HCT116 (cell line): Measurements from ENCODE around the gene ABCC1. TPM values are rescaled to one million over a fixed set of nuclear protein-coding genes. Genes with fewer than 3 reads are reported as not detected.

Source experiments
- ATAC-seq: fragments of 200-7000 bp; cut with Tn5 transposase; 2 replicates; pipeline ENCODE4 v1.9.1; 2020; ENCODE audit warnings: mild to moderate bottlenecking, moderate library complexity
- BruUV-seq: library from RNA; stranded (reverse); fragments of 400-500 nt; replicated peaks from 2 replicates; lab custom pipeline; 2021; lab: Mats Ljungman, UMichigan
- CTCF ChIA-PET: fragments of 300-600 bp; sonication (Branson Sonifier 250); formaldehyde crosslinking; loops from one replicate; lab custom pipeline; 2021; ENCODE audit warnings: antibody characterized with exemption; lab: Charles Lee
- POLR2A ChIA-PET: fragments of 300-600, 350-600 bp; sonication (Branson Sonifier 250); formaldehyde crosslinking; loops from one replicate; lab custom pipeline; 2021; ENCODE audit warnings: antibody characterized with exemption; lab: Charles Lee
- RAD21 ChIA-PET, 2 experiments: fragments of 300-600 bp; sonication (Branson Sonifier 250); formaldehyde crosslinking; loops; one replicate each; lab custom pipeline; 2023; ENCODE audit warnings: low total read pairs in 2 of 2; ENCODE audit not compliant: uncharacterized antibody in 2 of 2, unreplicated experiment in 2 of 2, low non-redundant PET in 1 of 2; lab: Charles Lee
- DNase-seq: peaks from one replicate; pipeline ENCODE4 v3.0.0-alpha.2; 2010; ENCODE audit warnings: low read depth, low spot score
- H2AFZ ChIP-seq: fragments of 200-600 bp; shearing (Covaris generic), sonication (generic); 2 replicates; pipeline ENCODE4 v1.6.1; 2017; ENCODE audit warnings: low read depth, mixed run types, mixed read lengths, antibody characterized with exemption, low read length; ENCODE audit not compliant: poor library complexity, severe bottlenecking
- H3K27ac ChIP-seq: 2 replicates; pipeline ENCODE4 v1.5.1; 2012; ENCODE audit warnings: low read depth, low read length
- H3K27me3 ChIP-seq: fragments of 200-600 bp; sonication (generic); 2 replicates; pipeline ENCODE4 v1.6.1; 2016; ENCODE audit warnings: mixed run types, low read length, mixed read lengths; ENCODE audit not compliant: insufficient read depth
- H3K36me3 ChIP-seq, 2 experiments: fragments of 200-500 bp in 1 of 2; fragments of 200-600 bp in 1 of 2; sonication (Bioruptor generic) in 1 of 2; sonication (generic) in 1 of 2; 2 replicates each; pipeline versions ENCODE4 v1.5.1 to v1.6.1; 2014 to 2016; ENCODE audit warnings: low read length in 2 of 2, inconsistent platforms in 1 of 2, mixed read lengths in 1 of 2, mixed run types in 1 of 2; ENCODE audit not compliant: insufficient read depth in 2 of 2, control insufficient read depth in 1 of 2
- H3K4me1 ChIP-seq, 2 experiments: fragments of 200-600 bp in 1 of 2; sonication (generic) in 1 of 2; 2 replicates each; pipeline versions ENCODE4 v1.5.1 to v1.6.1; 2012 to 2017; ENCODE audit warnings: low read length in 2 of 2, inconsistent platforms in 1 of 2, mild to moderate bottlenecking in 1 of 2, mixed read lengths in 1 of 2, mixed run types in 1 of 2, moderate library complexity in 1 of 2; ENCODE audit not compliant: insufficient read depth in 2 of 2, control insufficient read depth in 1 of 2
- H3K4me2 ChIP-seq: fragments of 200-600 bp; sonication (generic); 2 replicates; pipeline ENCODE4 v1.6.1; 2017; ENCODE audit warnings: mixed run types, low read length, mixed read lengths
- H3K4me3 ChIP-seq, 2 experiments: fragments of 200-600 bp in 1 of 2; sonication (generic) in 1 of 2; replicated peaks in 1 of 2; 2 replicates each; pipeline ENCODE4 v1.5.1; 2011 to 2016; ENCODE audit warnings: low read length in 2 of 2, control low read depth in 1 of 2, low read depth in 1 of 2, mild to moderate bottlenecking in 1 of 2, mixed read lengths in 1 of 2, mixed run types in 1 of 2
- H3K79me2 ChIP-seq: fragments of 200-600 bp; sonication (generic); 2 replicates; pipeline ENCODE4 v1.6.1; 2017; ENCODE audit warnings: mild to moderate bottlenecking, mixed run types, low read length, moderate library complexity, mixed read lengths; ENCODE audit not compliant: insufficient read depth
- H3K9ac ChIP-seq: fragments of 200-600 bp; sonication (generic); 2 replicates; pipeline ENCODE4 v1.6.1; 2016; ENCODE audit warnings: low read length, mixed read lengths
- H3K9me2 ChIP-seq: fragments of 200-600 bp; sonication (generic), shearing (Covaris generic); 2 replicates; pipeline ENCODE4 v1.6.1; 2017; ENCODE audit warnings: mixed run types, mild to moderate bottlenecking, moderate library complexity; ENCODE audit not compliant: insufficient read depth
- H3K9me3 ChIP-seq, 2 experiments: fragments of 200-500 bp in 1 of 2; fragments of 200-600 bp in 1 of 2; sonication (Bioruptor generic) in 1 of 2; sonication (generic) in 1 of 2; 2 replicates each; pipeline ENCODE4 v1.6.1; 2014 to 2017; ENCODE audit warnings: low read length in 2 of 2, mixed read lengths in 2 of 2, inconsistent platforms in 1 of 2, low read depth in 1 of 2, mild to moderate bottlenecking in 1 of 2, mixed run types in 1 of 2, moderate library complexity in 1 of 2; ENCODE audit not compliant: control insufficient read depth in 1 of 2, insufficient read depth in 1 of 2
- H4K20me1 ChIP-seq: fragments of 200-600 bp; sonication (generic), shearing (Covaris generic); 2 replicates; pipeline ENCODE4 v1.6.1; 2017; ENCODE audit warnings: mixed run types, mild to moderate bottlenecking, moderate library complexity; ENCODE audit not compliant: insufficient read depth
- CBX3 ChIP-seq: IDR thresholded peaks from 2 replicates; pipeline ENCODE4 v1.6.1; 2012; ENCODE audit warnings: low read depth
- EGR1 ChIP-seq: IDR thresholded peaks from 2 replicates; pipeline ENCODE4 v1.6.1; 2012; ENCODE audit warnings: low read depth
- ELF1 ChIP-seq: IDR thresholded peaks from 2 replicates; pipeline ENCODE4 v1.6.1; 2012; ENCODE audit warnings: low read depth, borderline replicate concordance
- EZH2 ChIP-seq: fragments of 200-600 bp; sonication (generic); IDR thresholded peaks from 2 replicates; pipeline ENCODE4 v1.6.1; 2017; ENCODE audit warnings: antibody characterized with exemption, mixed run types
- EZH2phosphoT487 ChIP-seq: fragments of 200-600 bp; IDR thresholded peaks from 2 replicates; pipeline ENCODE4 v1.6.1; 2018; ENCODE audit warnings: antibody characterized with exemption, borderline replicate concordance
- JUND ChIP-seq: IDR thresholded peaks from 2 replicates; pipeline ENCODE4 v1.6.1; 2012
- POLR2AphosphoS5 ChIP-seq: IDR thresholded peaks from 2 replicates; pipeline ENCODE4 v1.6.1; 2011; ENCODE audit warnings: mild to moderate bottlenecking, low read depth, low read length, moderate library complexity
- SIN3A ChIP-seq: IDR thresholded peaks from 2 replicates; pipeline ENCODE4 v1.6.1; 2012; ENCODE audit warnings: low read depth
- SP1 ChIP-seq: IDR thresholded peaks from 2 replicates; pipeline ENCODE4 v1.6.1; 2012; ENCODE audit warnings: low read depth
- TCF7L2 ChIP-seq: IDR thresholded peaks from 2 replicates; pipeline ENCODE4 v1.7.0; 2011; ENCODE audit warnings: borderline replicate concordance, inconsistent platforms; ENCODE audit not compliant: insufficient read depth, insufficient read length; ENCODE audit errors: extremely low read depth
- YY1 ChIP-seq: IDR thresholded peaks from 2 replicates; pipeline ENCODE4 v1.6.1; 2011; ENCODE audit warnings: low read length, low read depth, moderate library complexity, mild to moderate bottlenecking; ENCODE audit not compliant: insufficient replicate concordance; ENCODE audit errors: extremely low read depth
- ZNF274 ChIP-seq: fragments of 200-500 bp; sonication (Bioruptor generic); IDR thresholded peaks from 2 replicates; pipeline ENCODE4 v1.6.1; 2014; ENCODE audit warnings: mild to moderate bottlenecking, low read depth, low read length, inconsistent platforms
- intact Hi-C: fragments of 100-400 bp; cut with micrococcal nuclease; formaldehyde crosslinking; loops from 2 replicates; pipeline ENCODE4 v1.10.0; 2022
- total RNA-seq: library from RNA; stranded (reverse); gene quantifications from one replicate; pipeline ENCODE4 v1.2.1, GENCODE V29; 2021; ENCODE audit not compliant: unreplicated experiment
- TF ChIP-seq, protein P1 (sequence below): IDR thresholded peaks from 2 replicates; pipeline ENCODE4 v1.6.1; 2012
- TF ChIP-seq, protein P2 (sequence below): IDR thresholded peaks from 2 replicates; pipeline ENCODE4 v1.6.1; 2012; ENCODE audit warnings: low read depth
- TF ChIP-seq, protein P3 (sequence below): IDR thresholded peaks from 2 replicates; pipeline ENCODE4 v1.6.1; 2012

ABCC1 gene
- total RNA-seq, 1 experiment from 2014 or later = 61.9 TPM

DNA sequence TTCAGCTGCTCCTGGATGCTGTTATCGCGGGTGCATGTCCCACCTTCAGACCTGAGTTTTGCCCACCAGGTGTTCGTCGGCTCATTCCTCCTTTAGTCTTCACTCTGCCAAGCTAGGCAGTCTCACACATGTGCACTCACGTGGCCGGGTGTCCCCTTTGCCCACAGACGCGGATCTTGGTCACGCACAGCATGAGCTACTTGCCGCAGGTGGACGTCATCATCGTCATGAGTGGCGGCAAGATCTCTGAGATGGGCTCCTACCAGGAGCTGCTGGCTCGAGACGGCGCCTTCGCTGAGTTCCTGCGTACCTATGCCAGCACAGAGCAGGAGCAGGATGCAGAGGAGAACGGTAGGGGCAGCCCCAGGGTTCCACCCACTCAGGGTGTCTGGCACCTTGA is 140.8 kb downstream of the ABCC1 start:
- no peaks in the 10 kb centered on the region for H3K27me3 ChIP-seq
- POLR2A ChIA-PET = no interaction called here
- peaks cover 3% of the 10 kb centered on the region; the same call in 1 of the 2 replicates for H3K79me2 ChIP-seq
- H3K9ac ChIP-seq = no peak overlapping the region
- no peaks in the 10 kb centered on the region for H3K9me3 ChIP-seq
- intact Hi-C loops = no loop called here
- no peaks in the 10 kb centered on the region for H4K20me1 ChIP-seq
- peaks cover 32 to 55% of the 10 kb centered on the region in 2 experiments for H3K36me3 ChIP-seq
- no peak overlapping the region for H3K4me3 ChIP-seq
- H3K4me2 ChIP-seq = no peak overlapping the region
- H3K27ac ChIP-seq = no peak overlapping the region
- no peak overlapping the region for H2AFZ ChIP-seq
- DNase-seq (no peak), ATAC-seq (no peak)
- CTCF ChIA-PET = no interaction called here
- no peaks in the 10 kb centered on the region for H3K9me2 ChIP-seq
- no peaks in the 10 kb centered on the region for H3K4me1 ChIP-seq
- TF ChIP-seq EZH2 = no peak
- no peak for TF ChIP-seq YY1
- no peak for TF ChIP-seq JUND
- BruUV-seq = no TSS peak
- RAD21 ChIA-PET = no interaction called here

DNA sequence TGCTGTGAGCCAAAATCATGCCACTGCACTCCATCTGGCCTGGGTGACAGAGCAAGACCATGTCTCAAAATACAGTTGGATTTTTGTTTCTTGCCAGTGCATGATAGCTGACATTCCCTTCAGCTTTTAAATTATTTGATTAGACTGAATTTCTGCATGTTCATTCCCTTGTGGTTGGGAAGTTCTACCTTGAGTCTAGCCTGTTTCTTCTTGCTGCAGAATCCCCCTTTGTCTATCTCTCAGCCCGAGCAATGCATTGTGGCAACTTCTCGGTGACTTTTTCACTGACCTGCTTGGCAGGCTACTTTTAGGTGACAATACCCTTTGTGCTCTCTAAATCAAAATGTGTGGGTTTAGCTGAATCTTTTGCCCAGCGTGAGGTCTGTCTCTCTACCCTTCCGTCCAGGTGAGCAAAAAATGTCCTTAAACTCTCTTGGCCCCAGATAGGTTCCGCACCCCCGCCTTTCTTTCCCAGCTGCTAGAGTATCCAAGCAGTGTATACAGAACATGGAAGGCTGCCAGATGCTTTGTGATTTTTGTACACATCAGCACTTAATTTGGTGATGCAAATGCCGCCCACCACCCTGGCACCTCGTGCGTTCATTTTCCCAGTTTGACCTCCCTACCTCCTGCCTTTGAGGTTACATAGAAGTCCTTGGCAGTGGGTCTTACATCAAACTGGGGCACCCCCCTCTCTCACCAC is 143.7 kb downstream of the ABCC1 start:
- CTCF ChIA-PET = interaction anchor here (0.7 kb wide), 1 partner anchor 273 kb away, joined by 3 read pairs; no protein-coding TSS in a partner anchor
- peaks cover 32 to 37% of the 10 kb centered on the region in 2 experiments for H3K36me3 ChIP-seq
- intact Hi-C loops = no loop called here
- POLR2A ChIA-PET = no interaction called here
- no peak overlapping the region for H3K9ac ChIP-seq
- no peaks in the 10 kb centered on the region for H4K20me1 ChIP-seq
- H3K4me1 ChIP-seq = no peaks in the 10 kb centered on the region
- H3K27me3 ChIP-seq = no peaks in the 10 kb centered on the region
- H3K4me3 ChIP-seq = no peak overlapping the region
- H3K9me3 ChIP-seq = no peaks in the 10 kb centered on the region
- RAD21 ChIA-PET = no interaction called here
- no peak for DNase-seq
- peaks cover 3% of the 10 kb centered on the region; the same call in 1 of the 2 replicates for H3K79me2 ChIP-seq
- ATAC-seq = no peak
- BruUV-seq = no TSS peak
- no peak overlapping the region for H3K4me2 ChIP-seq
- no peaks in the 10 kb centered on the region for H3K9me2 ChIP-seq
- H2AFZ ChIP-seq = no peak overlapping the region
- H3K27ac ChIP-seq = no peak overlapping the region
- TF ChIP-seq POLR2AphosphoS5 (no peak), ZNF274 (no peak), SP1 (no peak), JUND (no peak), EZH2 (no peak), CBX3 (no peak), EZH2phosphoT487 (no peak), YY1 (no peak), TCF7L2 (no peak), ELF1 (no peak), SIN3A (no peak), EGR1 (no peak)
- TF ChIP-seq, protein P1, sequence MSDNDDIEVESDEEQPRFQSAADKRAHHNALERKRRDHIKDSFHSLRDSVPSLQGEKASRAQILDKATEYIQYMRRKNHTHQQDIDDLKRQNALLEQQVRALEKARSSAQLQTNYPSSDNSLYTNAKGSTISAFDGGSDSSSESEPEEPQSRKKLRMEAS = no peak
- TF ChIP-seq, protein P2, sequence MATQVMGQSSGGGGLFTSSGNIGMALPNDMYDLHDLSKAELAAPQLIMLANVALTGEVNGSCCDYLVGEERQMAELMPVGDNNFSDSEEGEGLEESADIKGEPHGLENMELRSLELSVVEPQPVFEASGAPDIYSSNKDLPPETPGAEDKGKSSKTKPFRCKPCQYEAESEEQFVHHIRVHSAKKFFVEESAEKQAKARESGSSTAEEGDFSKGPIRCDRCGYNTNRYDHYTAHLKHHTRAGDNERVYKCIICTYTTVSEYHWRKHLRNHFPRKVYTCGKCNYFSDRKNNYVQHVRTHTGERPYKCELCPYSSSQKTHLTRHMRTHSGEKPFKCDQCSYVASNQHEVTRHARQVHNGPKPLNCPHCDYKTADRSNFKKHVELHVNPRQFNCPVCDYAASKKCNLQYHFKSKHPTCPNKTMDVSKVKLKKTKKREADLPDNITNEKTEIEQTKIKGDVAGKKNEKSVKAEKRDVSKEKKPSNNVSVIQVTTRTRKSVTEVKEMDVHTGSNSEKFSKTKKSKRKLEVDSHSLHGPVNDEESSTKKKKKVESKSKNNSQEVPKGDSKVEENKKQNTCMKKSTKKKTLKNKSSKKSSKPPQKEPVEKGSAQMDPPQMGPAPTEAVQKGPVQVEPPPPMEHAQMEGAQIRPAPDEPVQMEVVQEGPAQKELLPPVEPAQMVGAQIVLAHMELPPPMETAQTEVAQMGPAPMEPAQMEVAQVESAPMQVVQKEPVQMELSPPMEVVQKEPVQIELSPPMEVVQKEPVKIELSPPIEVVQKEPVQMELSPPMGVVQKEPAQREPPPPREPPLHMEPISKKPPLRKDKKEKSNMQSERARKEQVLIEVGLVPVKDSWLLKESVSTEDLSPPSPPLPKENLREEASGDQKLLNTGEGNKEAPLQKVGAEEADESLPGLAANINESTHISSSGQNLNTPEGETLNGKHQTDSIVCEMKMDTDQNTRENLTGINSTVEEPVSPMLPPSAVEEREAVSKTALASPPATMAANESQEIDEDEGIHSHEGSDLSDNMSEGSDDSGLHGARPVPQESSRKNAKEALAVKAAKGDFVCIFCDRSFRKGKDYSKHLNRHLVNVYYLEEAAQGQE = no peak
- TF ChIP-seq, protein P3, sequence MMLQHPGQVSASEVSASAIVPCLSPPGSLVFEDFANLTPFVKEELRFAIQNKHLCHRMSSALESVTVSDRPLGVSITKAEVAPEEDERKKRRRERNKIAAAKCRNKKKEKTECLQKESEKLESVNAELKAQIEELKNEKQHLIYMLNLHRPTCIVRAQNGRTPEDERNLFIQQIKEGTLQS = no peak
